AG10803 (cell line): ENCODE measurements around the gene BBLN.

Experiments
- DNase-seq: peaks from one replicate; pipeline ENCODE4 v3.0.0; 2010; ENCODE audit warnings: low read depth
- H3K4me3 ChIP-seq: 2 replicates; pipeline ENCODE4 v1.5.1; 2011; ENCODE audit warnings: mild to moderate bottlenecking, low read length, control low read depth
- TF ChIP-seq, protein P1 (sequence below): conservative IDR thresholded peaks from 2 replicates; pipeline ENCODE4 v1.5.1; 2011; ENCODE audit warnings: mild to moderate bottlenecking, low read length, control low read depth, inconsistent platforms

The BBLN gene

DNA sequence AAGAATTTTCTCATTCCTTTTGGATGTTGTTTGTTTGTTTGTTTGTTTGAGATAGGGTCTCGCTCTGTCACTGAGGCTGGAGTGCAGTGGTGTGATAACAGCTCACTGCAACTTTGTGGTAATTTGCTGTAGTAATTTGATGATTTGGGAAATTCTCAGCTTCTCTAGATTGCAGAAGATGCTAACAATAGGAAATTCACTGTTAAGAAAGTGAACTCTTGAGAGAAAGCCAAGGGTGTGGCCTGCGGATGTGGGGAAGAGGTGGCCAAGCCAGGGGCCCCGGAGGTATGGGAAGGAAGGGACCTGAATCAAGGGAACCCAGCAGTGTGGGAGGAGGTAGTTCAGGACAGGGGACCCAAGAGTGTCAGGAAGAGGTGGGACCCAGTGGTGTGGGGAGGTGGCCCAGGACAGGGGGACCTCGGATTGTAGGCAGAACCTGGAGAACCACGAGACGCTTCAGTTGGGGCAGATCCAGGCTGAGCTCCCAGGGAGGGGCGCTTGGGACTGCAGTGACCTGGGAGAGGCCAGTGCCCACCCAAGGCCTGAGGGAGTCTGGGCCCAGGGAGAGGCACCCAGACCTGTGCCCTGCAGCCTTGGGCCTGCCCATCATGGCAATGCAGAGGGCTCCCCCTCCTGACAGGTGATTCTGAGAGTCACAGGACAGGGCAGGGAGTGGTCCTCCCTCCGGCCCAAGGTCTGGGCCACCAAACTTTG lies 16.4 kb upstream of the BBLN start:
- no peak for DNase-seq
- no peak overlapping the region for H3K4me3 ChIP-seq
- TF ChIP-seq, protein P1, sequence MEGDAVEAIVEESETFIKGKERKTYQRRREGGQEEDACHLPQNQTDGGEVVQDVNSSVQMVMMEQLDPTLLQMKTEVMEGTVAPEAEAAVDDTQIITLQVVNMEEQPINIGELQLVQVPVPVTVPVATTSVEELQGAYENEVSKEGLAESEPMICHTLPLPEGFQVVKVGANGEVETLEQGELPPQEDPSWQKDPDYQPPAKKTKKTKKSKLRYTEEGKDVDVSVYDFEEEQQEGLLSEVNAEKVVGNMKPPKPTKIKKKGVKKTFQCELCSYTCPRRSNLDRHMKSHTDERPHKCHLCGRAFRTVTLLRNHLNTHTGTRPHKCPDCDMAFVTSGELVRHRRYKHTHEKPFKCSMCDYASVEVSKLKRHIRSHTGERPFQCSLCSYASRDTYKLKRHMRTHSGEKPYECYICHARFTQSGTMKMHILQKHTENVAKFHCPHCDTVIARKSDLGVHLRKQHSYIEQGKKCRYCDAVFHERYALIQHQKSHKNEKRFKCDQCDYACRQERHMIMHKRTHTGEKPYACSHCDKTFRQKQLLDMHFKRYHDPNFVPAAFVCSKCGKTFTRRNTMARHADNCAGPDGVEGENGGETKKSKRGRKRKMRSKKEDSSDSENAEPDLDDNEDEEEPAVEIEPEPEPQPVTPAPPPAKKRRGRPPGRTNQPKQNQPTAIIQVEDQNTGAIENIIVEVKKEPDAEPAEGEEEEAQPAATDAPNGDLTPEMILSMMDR: no peak

DNA sequence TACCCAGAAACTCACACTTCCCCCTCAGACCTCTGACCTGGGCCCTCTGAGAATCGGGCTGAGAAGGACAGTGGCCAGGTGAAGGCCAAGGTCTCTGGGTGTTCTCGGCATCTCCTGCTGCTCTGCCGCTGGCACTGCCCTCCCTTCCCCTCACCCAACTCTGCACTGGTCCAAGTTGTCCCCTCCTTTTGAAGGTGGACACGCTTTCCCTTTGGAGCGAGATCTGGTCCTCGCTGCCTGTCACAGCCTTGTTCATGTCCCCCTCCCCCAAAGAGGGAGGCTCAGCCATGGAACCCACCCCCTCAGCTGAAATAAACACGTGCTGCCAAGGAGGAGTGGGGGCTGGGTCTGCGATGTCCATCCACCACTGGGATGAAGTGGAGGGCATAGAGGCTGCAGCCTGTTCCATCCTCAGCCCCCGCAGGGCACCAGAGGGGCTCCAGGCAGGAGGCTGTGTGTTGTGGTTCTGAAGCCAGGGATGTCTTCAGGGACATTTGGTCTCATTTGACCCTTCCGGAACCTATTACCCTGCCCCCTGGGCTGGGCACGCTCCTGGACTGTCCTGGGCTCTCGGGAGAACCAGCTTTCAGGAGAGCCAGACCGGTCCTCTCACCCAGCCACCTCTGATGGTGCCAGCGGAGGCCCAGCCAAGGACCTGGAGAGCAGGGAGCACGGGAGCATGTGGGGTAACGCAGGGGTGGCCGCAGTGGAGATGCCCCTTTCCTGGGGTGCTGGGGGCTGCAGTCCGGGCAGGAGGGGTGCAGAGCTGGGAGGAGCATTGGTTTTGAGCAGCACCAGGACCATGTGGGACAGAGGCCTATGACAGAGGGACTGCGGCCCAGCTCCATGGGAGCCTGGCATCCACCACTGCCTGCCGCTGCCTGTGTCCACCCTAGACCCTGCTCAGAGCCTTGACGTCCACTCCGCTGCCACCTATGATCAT lies 15.6 kb upstream of the BBLN start:
- H3K4me3 ChIP-seq: no peak overlapping the region
- DNase-seq: no peak
- TF ChIP-seq, protein P1: no peak

DNA sequence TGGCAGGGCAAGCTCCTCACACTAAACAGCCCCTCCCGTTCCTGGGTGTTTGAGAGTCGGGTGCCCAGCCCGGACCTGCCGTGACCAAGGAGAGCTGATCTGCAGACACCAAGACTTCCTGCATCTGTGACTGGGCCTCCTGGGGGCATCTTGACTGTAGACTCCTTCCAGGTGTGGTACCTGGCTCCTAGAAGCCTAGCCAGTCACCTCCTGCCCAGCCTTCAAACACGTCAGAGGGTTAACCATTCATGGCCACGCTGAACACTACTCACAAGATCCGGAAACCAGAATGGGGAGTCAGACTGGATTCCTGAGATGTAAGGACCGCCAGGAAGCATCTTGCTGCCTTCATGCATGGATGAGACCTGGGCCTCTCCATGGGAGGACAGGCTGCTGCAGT lies 14.5 kb upstream of the BBLN start:
- TF ChIP-seq, protein P1: no peak
- no peak overlapping the region for H3K4me3 ChIP-seq
- DNase-seq: no peak

DNA sequence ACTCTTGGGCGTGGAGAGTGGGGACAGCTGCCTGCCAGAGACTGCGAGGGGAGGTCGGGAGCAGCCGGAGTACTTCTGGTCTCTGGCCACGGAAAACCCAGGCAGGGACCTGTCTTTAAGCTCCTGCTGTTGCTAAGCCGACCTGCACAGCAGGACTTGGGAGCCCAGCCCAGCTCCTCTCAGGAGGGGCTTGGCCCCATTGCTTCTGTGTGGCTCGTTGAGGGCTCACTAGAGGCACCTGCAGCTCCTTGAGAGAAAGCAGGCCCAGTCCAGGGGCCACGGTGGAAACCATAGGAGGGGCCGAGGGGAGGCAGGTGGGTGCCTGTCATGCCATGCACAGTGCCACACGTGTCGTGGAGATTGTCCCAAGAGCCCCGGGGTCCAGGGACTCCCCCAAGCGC lies 14.1 kb upstream of the BBLN start:
- TF ChIP-seq, protein P1: no peak
- DNase-seq: no peak
- H3K4me3 ChIP-seq: no peak overlapping the region

DNA sequence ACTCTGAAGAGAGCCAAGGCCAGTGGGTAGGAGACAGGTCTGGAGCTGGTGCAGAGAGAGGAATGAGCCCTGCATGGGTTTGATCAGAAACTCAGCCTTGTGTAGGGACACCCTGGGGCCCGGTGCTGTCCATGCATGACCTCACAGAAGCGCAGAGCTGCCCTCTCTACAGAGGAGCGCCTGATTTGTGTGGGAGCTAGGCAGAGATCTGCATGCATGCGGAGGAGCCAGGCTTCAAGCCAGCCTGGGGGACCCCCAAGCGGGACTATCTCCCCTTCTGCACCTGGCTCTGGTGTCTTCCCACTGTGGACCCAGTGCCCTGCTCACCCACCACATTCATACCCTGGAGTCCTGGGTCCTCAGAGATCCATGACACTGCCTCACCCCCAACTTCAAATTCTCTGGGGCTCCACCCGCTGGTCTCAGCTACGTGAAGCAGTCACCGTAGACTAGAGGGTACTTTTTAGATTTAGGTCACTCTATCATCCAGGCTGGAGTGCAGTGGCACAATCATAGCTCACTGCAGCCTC lies 13.4 kb upstream of the BBLN start:
- DNase-seq: no peak
- no peak overlapping the region for H3K4me3 ChIP-seq
- TF ChIP-seq, protein P1: no peak

DNA sequence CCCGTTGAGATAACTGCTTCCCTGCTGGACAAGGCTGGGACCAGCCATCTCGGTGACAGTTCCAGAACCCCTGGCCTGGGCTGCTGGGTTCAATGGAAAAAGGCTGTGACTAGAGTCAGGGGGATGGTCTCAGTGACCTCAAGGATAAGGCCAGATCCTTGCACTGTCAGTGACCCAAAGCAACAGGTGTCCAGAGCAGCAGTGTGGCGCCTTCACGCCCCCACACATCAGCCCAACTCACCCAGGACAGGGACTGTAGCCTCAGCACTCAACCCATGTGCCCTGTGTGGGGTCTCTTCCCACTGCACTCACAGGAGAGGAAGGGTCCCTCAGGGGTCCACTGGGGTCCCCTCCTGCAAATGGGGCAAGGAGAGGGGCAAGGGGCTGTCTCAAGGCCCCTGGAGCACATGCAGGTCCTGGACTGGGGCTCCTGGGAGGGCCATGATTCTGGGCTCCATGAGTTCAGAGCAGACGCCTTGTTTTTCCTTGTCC lies 11.5 kb upstream of the BBLN start:
- TF ChIP-seq, protein P1: no peak
- no peak overlapping the region for H3K4me3 ChIP-seq
- DNase-seq: no peak
